Memory B cell (primary cell): ENCODE data around the gene ZNF827.

Experiments
- ATAC-seq: fragments of 150-1000 bp; cut with Tn5 transposase; 2 replicates; pipeline ENCODE4 v1.10.0; 2021; ENCODE audit warnings: low read depth, mild to moderate bottlenecking, moderate library complexity
- DNase-seq, 2 donors: peaks; one replicate each; pipeline ENCODE4 v3.0.0; 2022; ENCODE audit warnings: low spot score in 2 of 2
- H3K27ac Mint-ChIP-seq: one replicate; pipeline ENCODE4 v1.8.0; 2022; ENCODE audit warnings: mild to moderate bottlenecking, moderate library complexity, mixed read lengths
- H3K27me3 Mint-ChIP-seq: one replicate; pipeline ENCODE4 v1.8.0; 2022; ENCODE audit warnings: mixed read lengths
- H3K36me3 Mint-ChIP-seq: one replicate; pipeline ENCODE4 v1.8.0; 2022; ENCODE audit warnings: mild to moderate bottlenecking, mixed read lengths
- H3K4me1 Mint-ChIP-seq: one replicate; pipeline ENCODE4 v1.8.0; 2022; ENCODE audit warnings: mixed read lengths
- H3K4me3 Mint-ChIP-seq: one replicate; pipeline ENCODE4 v1.8.0; 2022; ENCODE audit warnings: mild to moderate bottlenecking, moderate library complexity, mixed read lengths
- H3K9me3 Mint-ChIP-seq: one replicate; pipeline ENCODE4 v1.8.0; 2022; ENCODE audit warnings: mixed read lengths

Gene ZNF827

DNA sequence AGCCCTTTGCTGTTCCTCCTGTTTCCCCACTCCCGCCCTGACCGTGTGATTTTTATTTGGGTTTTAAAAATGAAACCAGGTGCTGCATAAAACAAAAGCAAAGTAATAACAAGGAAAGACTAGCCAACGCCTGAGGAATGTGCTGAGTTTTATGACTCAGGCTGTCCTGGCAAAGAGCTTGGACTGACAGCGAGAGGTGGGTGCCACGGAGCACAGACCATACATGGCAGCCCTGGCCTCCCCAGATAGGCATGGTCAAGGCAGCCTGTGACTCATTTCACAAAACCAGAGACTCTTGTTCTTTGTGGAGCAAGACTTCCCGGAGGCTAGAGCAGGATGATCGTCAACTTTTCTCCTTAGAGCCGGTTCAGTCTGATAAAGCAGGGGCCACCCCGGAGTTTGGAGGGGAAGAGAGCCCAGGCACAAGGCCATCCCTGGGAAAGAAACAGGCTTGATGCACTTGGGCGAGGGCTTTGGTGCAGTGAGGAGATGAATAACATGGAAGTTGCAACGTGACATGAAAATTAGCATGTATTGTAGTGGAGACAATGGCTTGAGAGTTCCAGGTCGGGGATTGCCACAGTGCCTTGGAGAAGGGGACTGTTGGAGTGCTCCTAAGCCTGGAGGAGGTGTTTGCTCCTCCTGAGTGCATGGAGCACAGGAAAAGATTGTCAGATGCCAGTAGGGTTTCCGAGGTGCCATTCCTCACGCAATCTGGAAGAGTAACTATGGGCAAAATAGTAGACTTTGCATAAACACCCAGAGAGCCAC lies 203.9 kb downstream of the ZNF827 start:
- H3K27ac Mint-ChIP-seq, result peak overlapping the region; percentile 2
- H3K27me3 Mint-ChIP-seq, result peaks cover 1% of the 10 kb centered on the region
- DNase-seq (no peak), ATAC-seq (no peak)
- peak overlapping the region; percentile 37 for H3K4me3 Mint-ChIP-seq
- H3K9me3 Mint-ChIP-seq, result no peaks in the 10 kb centered on the region
- no peaks in the 10 kb centered on the region for H3K36me3 Mint-ChIP-seq
- peaks cover 6% of the 10 kb centered on the region for H3K4me1 Mint-ChIP-seq

DNA sequence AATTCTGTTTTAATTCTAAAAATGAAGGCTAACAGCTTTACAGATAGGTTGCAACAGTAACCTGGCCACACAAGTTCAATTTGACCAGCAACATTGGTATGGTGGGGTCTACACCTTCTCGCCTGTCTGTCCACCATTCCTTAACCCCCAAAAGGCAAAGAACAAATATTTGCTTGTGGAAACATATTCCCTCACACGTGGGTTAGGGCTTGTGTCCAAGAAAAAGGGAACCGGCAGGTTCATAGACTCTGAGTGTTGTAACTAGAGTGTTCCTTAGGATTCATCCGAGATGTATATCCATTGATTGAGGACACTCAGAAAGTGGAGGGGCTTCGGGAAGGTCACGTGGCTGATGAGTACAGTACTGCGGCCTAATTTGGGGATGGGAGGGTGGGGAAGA lies 204.6 kb downstream of the ZNF827 start:
- ATAC-seq, result no peak
- H3K4me1 Mint-ChIP-seq, result peaks cover 6% of the 10 kb centered on the region
- DNase-seq, result no peak
- H3K4me3 Mint-ChIP-seq, result peak overlapping the region; percentile 88
- H3K27me3 Mint-ChIP-seq, result peaks cover 5% of the 10 kb centered on the region
- no peaks in the 10 kb centered on the region for H3K9me3 Mint-ChIP-seq
- H3K36me3 Mint-ChIP-seq, result no peaks in the 10 kb centered on the region
- H3K27ac Mint-ChIP-seq, result peak overlapping the region; percentile 2

DNA sequence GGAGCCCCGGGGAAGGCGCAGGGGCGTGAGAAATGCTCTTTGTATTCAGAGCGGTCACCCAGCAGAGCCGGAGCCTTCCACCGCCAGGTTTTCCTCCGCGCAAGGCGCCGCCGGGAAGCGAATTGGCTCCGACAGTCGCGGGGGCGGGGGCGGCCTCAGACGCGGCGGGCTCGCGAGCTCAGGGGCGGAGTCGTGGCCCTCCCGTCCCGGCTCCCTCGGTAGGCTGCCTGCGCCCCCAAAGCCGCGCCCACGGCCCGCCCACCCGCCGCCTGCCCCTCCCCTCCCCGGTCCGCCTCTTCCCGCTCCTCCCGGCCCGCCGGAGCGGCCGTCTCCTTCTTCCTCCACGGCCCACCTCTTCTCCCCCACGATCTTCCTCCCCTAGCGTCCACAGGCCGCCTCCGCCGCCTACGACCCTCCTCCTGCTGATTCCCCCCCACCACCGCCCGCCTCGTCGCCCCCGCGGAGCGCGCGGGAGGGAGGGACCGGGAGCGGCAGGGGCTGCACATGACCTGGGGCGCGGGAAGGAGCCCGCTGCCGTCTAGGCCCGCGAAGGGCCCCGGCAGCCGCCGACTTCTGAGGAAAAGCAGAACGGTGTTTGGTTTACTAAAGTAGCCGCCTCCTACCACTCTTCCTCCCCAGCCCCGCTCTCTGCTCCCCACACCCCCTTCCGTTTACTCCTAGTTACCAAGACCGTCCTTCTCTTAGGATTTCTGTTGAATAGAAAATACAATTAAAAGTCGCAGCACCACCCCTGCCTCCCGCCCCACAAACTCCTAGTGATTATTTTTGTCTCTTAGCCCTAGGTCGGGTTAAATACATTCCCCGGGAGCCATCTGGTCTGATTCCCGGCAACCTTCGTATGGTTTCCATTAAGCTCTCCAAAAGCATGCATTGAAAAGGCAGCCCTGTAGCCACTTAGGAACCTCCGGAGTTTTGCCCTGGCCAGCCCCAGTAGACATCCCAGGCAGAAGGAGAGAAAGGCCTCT lies 205.4 kb downstream of the ZNF827 start:
- DNase-seq, result peak; percentile 48 to 62
- H3K4me3 Mint-ChIP-seq, result peak overlapping the region; percentile 88
- H3K36me3 Mint-ChIP-seq, result no peaks in the 10 kb centered on the region
- no peak overlapping the region for H3K27ac Mint-ChIP-seq
- peaks cover 6% of the 10 kb centered on the region for H3K4me1 Mint-ChIP-seq
- H3K27me3 Mint-ChIP-seq, result peaks cover 5% of the 10 kb centered on the region
- peak; percentile 93 for ATAC-seq
- H3K9me3 Mint-ChIP-seq, result no peaks in the 10 kb centered on the region

DNA sequence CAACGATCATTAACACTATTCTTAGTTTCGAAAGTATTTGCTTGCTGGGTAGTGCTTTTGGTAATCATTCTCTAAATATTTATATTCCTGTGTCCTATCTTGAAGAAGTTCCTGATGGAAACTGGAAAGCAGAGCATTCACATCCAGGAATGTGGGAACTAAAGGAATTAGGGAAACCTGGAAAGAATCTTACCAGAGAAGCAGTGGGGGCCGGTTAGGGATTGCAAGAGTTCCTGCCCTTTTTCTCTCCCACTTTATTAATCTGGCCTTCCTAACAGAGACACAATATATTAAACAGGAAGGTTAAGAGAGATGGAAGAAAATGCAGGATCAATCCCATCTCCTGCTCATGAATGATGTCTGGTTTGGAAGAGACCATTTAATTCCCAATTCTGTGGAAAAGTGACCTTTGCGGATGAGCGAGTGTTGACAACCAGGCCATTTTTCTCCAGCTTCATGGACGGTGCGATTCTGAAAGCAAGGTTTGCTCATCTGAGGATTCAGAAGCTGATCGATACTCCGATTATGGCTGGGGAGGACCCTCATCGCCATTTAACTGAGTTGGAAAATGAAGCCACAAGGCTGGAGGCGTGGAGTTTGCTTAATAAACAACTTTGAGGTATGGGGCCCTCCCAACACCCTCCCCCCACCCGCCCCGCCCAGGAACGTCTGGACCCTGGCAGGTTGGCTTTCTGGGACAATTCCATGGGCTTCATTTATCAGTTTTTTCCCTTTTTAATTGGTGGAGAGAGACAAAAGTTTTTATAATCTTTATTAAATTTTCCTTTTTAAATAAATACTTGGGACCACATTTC lies 206.4 kb downstream of the ZNF827 start:
- H3K36me3 Mint-ChIP-seq, result no peaks in the 10 kb centered on the region
- no peak for ATAC-seq
- H3K27me3 Mint-ChIP-seq, result peaks cover 6% of the 10 kb centered on the region
- peak overlapping the region; percentile 88 for H3K4me3 Mint-ChIP-seq
- no peaks in the 10 kb centered on the region for H3K9me3 Mint-ChIP-seq
- H3K27ac Mint-ChIP-seq, result no peak overlapping the region
- no peak for DNase-seq
- H3K4me1 Mint-ChIP-seq, result peaks cover 6% of the 10 kb centered on the region

DNA sequence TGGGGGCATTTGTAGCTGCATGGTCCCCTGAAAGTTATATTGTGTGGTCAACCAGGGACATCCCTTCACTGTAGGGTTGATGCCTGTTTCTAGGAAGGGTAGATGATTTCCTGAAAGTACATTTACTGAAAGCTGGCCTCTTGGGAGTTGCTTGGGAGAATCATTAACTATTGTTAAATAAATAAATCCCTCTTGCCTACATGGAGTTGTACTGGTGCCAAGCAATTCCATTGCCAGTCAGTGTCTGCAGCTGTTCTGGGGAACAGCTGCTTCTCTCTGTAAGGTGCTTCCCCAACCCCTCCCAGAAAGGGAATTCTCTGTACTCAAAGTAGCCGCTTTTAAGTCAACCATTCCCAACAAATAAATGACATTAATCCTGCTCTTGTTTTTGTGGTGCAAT lies 207.6 kb downstream of the ZNF827 start:
- Mint-ChIP-seq H3K27ac (no peak overlapping the region), H3K4me1 (peaks cover 6% of the 10 kb centered on the region), H3K27me3 (peaks cover 8% of the 10 kb centered on the region), H3K4me3 (no peak overlapping the region), H3K36me3 (no peaks in the 10 kb centered on the region), H3K9me3 (no peaks in the 10 kb centered on the region)
- DNase-seq, result no peak
- no peak for ATAC-seq

DNA sequence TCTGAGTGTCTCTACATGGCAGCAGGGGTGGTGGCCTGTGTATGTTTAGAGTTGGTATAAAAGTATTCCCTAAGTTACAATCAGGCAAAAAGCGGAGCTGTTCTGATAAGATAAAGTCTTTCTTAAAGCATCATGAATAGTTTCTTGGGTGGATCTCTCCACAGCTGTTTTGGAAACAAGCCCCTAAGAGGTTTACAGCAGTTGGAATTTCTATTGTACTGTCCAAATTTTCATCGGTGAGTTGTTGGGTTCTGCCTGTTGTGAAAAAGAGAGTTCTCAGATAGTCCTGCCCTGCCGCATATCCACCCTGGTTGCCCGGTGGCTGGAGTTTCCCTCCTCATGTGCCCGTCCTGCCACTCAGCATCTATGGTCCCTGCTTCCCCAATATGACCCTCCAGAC lies 208.6 kb downstream of the ZNF827 start:
- Mint-ChIP-seq H3K27me3 (peaks cover 8% of the 10 kb centered on the region), H3K27ac (no peak overlapping the region), H3K9me3 (no peaks in the 10 kb centered on the region), H3K4me1 (peaks cover 6% of the 10 kb centered on the region), H3K4me3 (no peak overlapping the region), H3K36me3 (no peaks in the 10 kb centered on the region)
- no peak for DNase-seq
- ATAC-seq, result no peak

DNA sequence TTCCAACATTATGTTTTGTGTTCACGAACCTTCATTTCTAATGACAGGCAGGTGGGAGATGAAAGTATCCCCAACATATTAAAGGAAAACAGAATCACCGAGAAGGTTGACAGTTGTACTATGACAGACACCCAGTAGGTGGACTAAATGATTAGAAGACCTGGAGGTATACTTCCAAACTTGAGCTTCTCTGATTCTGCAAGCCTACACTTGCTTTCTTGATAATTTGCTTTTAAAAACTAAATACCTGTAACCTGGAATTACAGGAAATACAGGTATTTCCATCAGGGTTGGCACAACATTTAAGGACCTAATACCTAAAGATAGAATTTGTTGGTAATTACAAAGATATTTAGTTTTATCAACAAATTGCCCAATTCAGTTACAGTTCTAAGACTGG lies 215.3 kb downstream of the ZNF827 start:
- ATAC-seq, result no peak

DNA sequence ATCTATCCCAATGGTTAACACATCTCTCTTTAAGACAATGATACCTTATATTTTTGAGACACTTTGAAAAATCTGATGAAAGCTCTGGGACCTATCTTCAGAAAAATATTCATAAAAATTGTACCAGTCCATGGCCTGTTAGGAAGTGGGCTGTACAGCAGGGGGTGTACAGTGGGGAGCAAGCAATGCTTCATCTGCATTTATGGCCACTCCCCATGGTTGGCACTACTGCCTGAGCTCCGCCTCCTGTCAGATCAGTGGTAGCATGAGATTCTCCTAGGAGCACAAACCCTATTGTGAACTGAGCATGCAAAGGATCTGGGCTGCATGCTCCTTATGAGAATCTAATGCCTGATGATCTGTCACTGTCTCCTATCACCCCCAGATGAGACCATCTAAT lies 216.1 kb downstream of the ZNF827 start:
- H3K27me3 Mint-ChIP-seq, result peaks cover 21% of the 10 kb centered on the region
- H3K4me1 Mint-ChIP-seq, result peaks cover 8% of the 10 kb centered on the region
- peaks cover 3% of the 10 kb centered on the region for H3K9me3 Mint-ChIP-seq
- no peaks in the 10 kb centered on the region for H3K36me3 Mint-ChIP-seq
- H3K4me3 Mint-ChIP-seq, result no peak overlapping the region
- DNase-seq (no peak), ATAC-seq (no peak)
- no peak overlapping the region for H3K27ac Mint-ChIP-seq

More for the DNA sequence above, 215.3 kb downstream of the ZNF827 start:
- Mint-ChIP-seq H3K27me3 (peaks cover 18% of the 10 kb centered on the region), H3K4me1 (peaks cover 8% of the 10 kb centered on the region), H3K4me3 (no peak overlapping the region), H3K9me3 (peaks cover 3% of the 10 kb centered on the region), H3K36me3 (no peaks in the 10 kb centered on the region), H3K27ac (no peak overlapping the region)
- no peak for DNase-seq

DNA sequence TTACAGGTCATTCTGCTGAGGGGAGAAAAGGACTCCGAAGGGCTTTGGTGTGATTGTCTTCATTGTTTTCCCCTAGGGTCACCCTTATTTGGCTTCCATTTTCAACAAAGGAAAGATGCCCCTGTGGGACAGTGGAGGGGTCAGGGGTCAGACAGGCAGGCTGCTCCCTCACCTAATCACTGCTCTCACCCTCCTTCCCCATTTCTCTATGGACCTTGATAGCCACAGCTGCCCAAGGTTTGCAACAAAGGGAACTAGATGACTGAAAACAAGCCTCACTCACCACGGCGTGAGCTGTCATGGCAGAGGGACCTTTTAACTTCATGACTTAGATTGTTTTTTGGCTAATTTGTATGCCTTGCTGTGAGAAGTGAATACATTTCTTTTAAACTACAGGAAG lies 218.0 kb downstream of the ZNF827 start:
- Mint-ChIP-seq H3K4me3 (peak overlapping the region; percentile 8), H3K36me3 (no peaks in the 10 kb centered on the region), H3K9me3 (peaks cover 3% of the 10 kb centered on the region), H3K4me1 (peaks cover 8% of the 10 kb centered on the region), H3K27me3 (peaks cover 19% of the 10 kb centered on the region), H3K27ac (no peak overlapping the region)
- no peak for DNase-seq
- no peak for ATAC-seq

DNA sequence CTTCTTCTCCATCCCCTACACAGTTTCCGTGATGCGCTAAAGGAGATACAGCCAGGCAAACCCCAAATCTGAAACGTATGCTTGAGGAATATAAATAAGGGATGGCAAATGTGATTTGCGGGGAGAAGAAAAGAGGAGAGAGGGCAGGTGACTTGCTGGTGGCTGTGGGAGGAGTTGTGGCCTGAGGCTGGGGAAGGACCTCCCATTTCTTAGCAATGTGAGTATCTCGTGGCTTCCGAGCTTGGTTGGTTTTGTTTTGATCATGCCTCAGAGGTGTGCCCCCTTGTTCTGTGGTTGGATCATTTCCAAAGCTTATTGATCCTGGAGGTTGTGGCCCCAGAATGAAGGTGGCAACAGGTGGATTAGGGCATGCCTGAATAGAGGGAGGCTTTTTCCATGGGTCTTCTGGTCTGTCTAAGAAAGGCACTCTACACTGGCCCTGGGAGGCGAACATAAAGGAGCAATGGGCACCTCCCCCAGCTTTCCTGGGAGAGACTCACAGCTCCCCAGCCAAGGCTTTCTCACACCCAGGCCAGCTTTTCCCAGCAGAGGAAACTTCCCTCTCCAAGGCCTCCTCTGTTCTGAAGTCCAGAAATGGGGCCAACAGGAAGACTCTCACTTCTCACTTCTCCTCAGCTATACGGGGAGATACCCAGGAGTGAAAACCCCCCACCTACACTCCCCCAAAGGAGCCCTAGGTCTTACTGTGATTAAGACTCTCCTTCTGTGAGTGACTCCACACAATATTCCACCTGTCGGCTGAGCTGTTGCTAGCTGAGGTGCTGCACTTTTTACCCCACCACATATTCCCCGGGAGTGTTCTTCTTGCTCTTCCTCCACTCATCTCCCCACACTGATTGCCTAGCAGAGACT lies 218.6 kb downstream of the ZNF827 start:
- DNase-seq (no peak), ATAC-seq (peak; percentile 55)
- peaks cover 21% of the 10 kb centered on the region for H3K27me3 Mint-ChIP-seq
- H3K36me3 Mint-ChIP-seq, result no peaks in the 10 kb centered on the region
- H3K9me3 Mint-ChIP-seq, result peaks cover 3% of the 10 kb centered on the region
- H3K27ac Mint-ChIP-seq, result no peak overlapping the region
- H3K4me1 Mint-ChIP-seq, result peaks cover 8% of the 10 kb centered on the region
- no peak overlapping the region for H3K4me3 Mint-ChIP-seq

DNA sequence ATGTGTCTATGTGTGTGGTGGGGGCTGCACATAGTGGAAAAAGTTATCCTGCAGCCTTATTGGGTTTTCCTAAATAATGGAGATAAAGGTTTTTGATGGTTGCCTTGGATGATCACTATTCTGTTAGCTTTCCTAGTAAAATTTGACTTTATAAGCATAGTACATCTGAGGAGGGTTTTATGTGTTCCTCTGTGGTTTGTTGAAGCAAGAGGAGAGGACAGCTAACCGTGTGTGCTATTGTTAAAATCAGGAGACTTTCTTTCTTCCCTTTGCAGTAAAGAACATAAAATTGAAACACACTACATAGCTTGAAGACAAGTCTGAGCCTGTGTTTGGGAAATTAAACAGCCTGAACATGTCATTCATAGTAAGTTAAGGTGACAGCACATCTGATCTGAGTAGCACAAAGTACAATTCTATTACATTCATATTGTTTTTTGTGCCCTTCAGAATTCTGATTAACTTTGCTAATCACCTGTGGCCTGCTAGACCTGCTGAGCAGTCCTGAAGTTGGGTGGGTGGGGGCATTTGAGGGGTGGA lies 221.9 kb downstream of the ZNF827 start:
- peaks cover 22% of the 10 kb centered on the region for H3K27me3 Mint-ChIP-seq
- H3K9me3 Mint-ChIP-seq, result peaks cover 11% of the 10 kb centered on the region
- H3K27ac Mint-ChIP-seq, result no peak overlapping the region
- H3K4me3 Mint-ChIP-seq, result no peak overlapping the region
- DNase-seq (no peak), ATAC-seq (no peak)
- H3K4me1 Mint-ChIP-seq, result peaks cover 8% of the 10 kb centered on the region
- H3K36me3 Mint-ChIP-seq, result peaks cover 2% of the 10 kb centered on the region

DNA sequence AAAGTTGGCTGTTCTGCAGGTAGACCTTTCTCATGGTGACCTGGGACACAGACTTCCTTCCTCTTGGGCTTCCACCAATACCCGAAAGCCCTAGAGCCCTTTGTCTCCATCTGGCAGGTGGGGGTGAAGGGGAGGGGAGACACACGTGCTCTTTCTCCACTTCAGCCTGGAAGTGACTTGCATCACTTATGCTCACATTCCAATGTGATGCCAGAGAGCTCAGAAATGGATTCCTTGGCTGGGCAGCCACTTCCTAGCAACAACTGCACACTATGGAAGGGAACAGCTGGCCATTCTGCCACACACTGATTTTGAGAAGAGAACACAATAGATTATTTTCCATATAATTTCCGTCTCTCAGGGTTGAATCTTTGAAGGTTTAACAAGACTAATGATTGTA lies 222.4 kb downstream of the ZNF827 start:
- peaks cover 24% of the 10 kb centered on the region for H3K27me3 Mint-ChIP-seq
- H3K4me3 Mint-ChIP-seq, result no peak overlapping the region
- no peak overlapping the region for H3K27ac Mint-ChIP-seq
- peaks cover 5% of the 10 kb centered on the region for H3K36me3 Mint-ChIP-seq
- DNase-seq (no peak), ATAC-seq (no peak)
- peaks cover 8% of the 10 kb centered on the region for H3K4me1 Mint-ChIP-seq
- peaks cover 14% of the 10 kb centered on the region for H3K9me3 Mint-ChIP-seq

DNA sequence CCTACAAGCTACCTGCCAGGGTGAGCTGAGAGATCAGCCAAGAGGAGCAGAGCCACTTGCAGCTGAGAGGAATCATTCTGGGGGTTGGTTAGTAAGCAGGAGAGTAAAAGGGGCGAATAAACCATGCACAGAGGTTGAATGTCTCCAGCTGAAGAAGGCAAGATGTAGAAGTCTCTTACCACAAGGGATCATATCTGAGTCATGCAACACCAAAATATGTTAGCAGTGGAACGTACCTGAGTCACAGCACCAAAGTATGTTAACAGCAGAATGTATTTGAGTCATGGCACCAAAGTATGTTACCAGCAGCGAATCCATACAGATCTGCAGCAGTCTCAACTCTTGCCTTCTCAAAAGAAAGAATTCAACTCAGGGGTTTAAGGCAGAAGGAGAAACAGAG lies 228.8 kb downstream of the ZNF827 start:
- ATAC-seq, result no peak
- DNase-seq, result no peak
- no peaks in the 10 kb centered on the region for H3K4me1 Mint-ChIP-seq
- peaks cover 6% of the 10 kb centered on the region for H3K36me3 Mint-ChIP-seq
- H3K27ac Mint-ChIP-seq, result no peak overlapping the region
- H3K27me3 Mint-ChIP-seq, result peaks cover 8% of the 10 kb centered on the region
- no peak overlapping the region for H3K4me3 Mint-ChIP-seq
- H3K9me3 Mint-ChIP-seq, result peaks cover 13% of the 10 kb centered on the region
